Progenitor cell of endocrine pancreas (in vitro differentiated cells): ENCODE measurements around the gene KLF1. TPM values are rescaled to one million over a fixed set of nuclear protein-coding genes. Genes with fewer than 3 reads are reported as not detected.
A peak's percentile ranks its signal among the peaks of the same experiment; 100 is the strongest.
"Not testable (repeated sequence)": the region's sequence is repeated elsewhere in the genome, so short reads cannot be mapped to it uniquely, and the experiment has no call there.

ENCODE experiments used
- DNase-seq: peaks from one replicate; pipeline ENCODE4 v3.0.0; 2021; ENCODE audit warnings: low spot score; ENCODE audit not compliant: unreplicated experiment
- H3K27ac Mint-ChIP-seq: 2 replicates; pipeline ENCODE4 v1.8.0; 2021; ENCODE audit warnings: mild to moderate bottlenecking, moderate library complexity, mixed read lengths
- H3K27me3 Mint-ChIP-seq: 2 replicates; pipeline ENCODE4 v1.8.0; 2021; ENCODE audit warnings: mixed read lengths
- H3K36me3 Mint-ChIP-seq: 2 replicates; pipeline ENCODE4 v1.8.0; 2022; ENCODE audit warnings: mixed read lengths; ENCODE audit not compliant: insufficient read depth
- H3K4me1 Mint-ChIP-seq: 2 replicates; pipeline ENCODE4 v1.8.0; 2021; ENCODE audit warnings: low read depth, mixed read lengths
- H3K4me3 Mint-ChIP-seq: 2 replicates; pipeline ENCODE4 v1.8.0; 2021; ENCODE audit warnings: low read depth, mild to moderate bottlenecking, moderate library complexity, mixed read lengths
- H3K9me3 Mint-ChIP-seq: 2 replicates; pipeline ENCODE4 v1.8.0; 2021; ENCODE audit warnings: low read depth, mixed read lengths
- CTCF ChIP-seq: fragments of 200-600 bp; sonication (generic); IDR thresholded peaks from one replicate; pipeline ENCODE4 v1.5.0; 2021; ENCODE audit warnings: antibody characterized with exemption, mild to moderate bottlenecking; ENCODE audit not compliant: unreplicated experiment
- total RNA-seq: library from RNA; stranded (reverse); gene quantifications from 2 replicates; pipeline ENCODE4 v1.2.1, GENCODE V29; 2021

Gene KLF1
- total RNA-seq, 1 donor from 2014 or later = not detected

GRCh38 chr19:12890787-12891552 lies 4.0 kb upstream of the KLF1 start, which contains the start of gene GCDH:
GCDH (plus strand) TSS chr19:12891160; CDS start chr19:12891305, 145 bp downstream.
- Mint-ChIP-seq H3K36me3 (peaks cover 9% of the 10 kb centered on the region), H3K27me3 (peaks cover 8% of the 10 kb centered on the region), H3K27ac (peak within 1 kb of the TSS; percentile 99), H3K4me1 (peaks cover 15% of the 10 kb centered on the region), H3K4me3 (peak within 1 kb of the TSS; percentile 99), H3K9me3 (no peaks in the 10 kb centered on the region)
- DNase-seq = peak; percentile 91
- TF ChIP-seq CTCF = no peak

- not testable (repeated sequence) for H3K9me3 Mint-ChIP-seq, H3K36me3 Mint-ChIP-seq, H3K27me3 Mint-ChIP-seq, DNase-seq
- peak overlapping the region; percentile 99 for H3K27ac Mint-ChIP-seq
- peak overlapping the region; percentile 99 for H3K4me3 Mint-ChIP-seq
- H3K4me1 Mint-ChIP-seq = peaks cover 15% of the 10 kb centered on the region
These were observed 3.3 kb upstream of the KLF1 start for GRCh38 chr19:12890299-12890786.

GRCh38 chr19:12888006-12888603 lies 1.1 kb upstream of the KLF1 start:
- Mint-ChIP-seq H3K27me3 (peaks cover 12% of the 10 kb centered on the region), H3K4me1 (peaks cover 18% of the 10 kb centered on the region), H3K4me3 (no peak overlapping the region), H3K36me3 (no peaks in the 10 kb centered on the region), H3K27ac (no peak overlapping the region), H3K9me3 (no peaks in the 10 kb centered on the region)
- no peak for TF ChIP-seq CTCF
- no peak for DNase-seq

GRCh38 chr19:12886651-12886968 lies 391 bp downstream of the KLF1 start:
- Mint-ChIP-seq H3K27ac (no peak overlapping the region), H3K27me3 (peaks cover 12% of the 10 kb centered on the region), H3K9me3 (no peaks in the 10 kb centered on the region), H3K4me1 (peaks cover 14% of the 10 kb centered on the region), H3K36me3 (no peaks in the 10 kb centered on the region), H3K4me3 (peak overlapping the region; percentile 69)
- DNase-seq = no peak
- TF ChIP-seq CTCF = no peak

GRCh38 chr19:12885749-12886650 lies 1.0 kb downstream of the KLF1 start:
- Mint-ChIP-seq H3K27me3 (peaks cover 12% of the 10 kb centered on the region), H3K4me1 (peaks cover 9% of the 10 kb centered on the region), H3K36me3 (no peaks in the 10 kb centered on the region), H3K9me3 (no peaks in the 10 kb centered on the region), H3K4me3 (peak overlapping the region; percentile 69), H3K27ac (no peak overlapping the region)
- TF ChIP-seq CTCF = no peak
- no peak for DNase-seq
